ENCODE measurements around the gene TSC22D2.

DNA sequence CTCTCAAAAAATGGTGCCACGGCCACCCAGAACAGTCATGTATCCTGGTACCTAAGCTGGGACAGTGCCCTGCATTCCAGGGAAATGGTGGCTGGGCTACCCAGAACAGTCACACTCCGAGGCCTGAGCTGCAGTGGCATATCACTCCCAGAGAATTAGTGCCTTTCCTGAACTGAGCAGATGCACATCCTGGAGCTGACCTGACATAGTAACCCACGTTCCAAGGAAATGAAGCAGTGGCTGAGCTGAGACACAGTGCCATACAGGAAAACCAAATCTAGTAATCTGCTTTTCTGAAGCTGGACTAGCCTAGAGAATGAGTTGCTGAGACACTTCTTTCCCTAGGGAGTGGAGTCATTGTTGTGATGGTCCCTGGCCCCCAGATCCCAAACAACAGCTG, 96.4 kb downstream of the TSC22D2 start:
- TF ChIP-seq POLR2A (IDR thresholded peaks at IDR 0.05), result no peak
- TF ChIP-seq, protein P1, sequence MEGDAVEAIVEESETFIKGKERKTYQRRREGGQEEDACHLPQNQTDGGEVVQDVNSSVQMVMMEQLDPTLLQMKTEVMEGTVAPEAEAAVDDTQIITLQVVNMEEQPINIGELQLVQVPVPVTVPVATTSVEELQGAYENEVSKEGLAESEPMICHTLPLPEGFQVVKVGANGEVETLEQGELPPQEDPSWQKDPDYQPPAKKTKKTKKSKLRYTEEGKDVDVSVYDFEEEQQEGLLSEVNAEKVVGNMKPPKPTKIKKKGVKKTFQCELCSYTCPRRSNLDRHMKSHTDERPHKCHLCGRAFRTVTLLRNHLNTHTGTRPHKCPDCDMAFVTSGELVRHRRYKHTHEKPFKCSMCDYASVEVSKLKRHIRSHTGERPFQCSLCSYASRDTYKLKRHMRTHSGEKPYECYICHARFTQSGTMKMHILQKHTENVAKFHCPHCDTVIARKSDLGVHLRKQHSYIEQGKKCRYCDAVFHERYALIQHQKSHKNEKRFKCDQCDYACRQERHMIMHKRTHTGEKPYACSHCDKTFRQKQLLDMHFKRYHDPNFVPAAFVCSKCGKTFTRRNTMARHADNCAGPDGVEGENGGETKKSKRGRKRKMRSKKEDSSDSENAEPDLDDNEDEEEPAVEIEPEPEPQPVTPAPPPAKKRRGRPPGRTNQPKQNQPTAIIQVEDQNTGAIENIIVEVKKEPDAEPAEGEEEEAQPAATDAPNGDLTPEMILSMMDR (IDR thresholded peaks at IDR 0.05), result no peak

All from right lobe of liver (tissue), 4 donors.